Lung microvascular endothelial cell (primary cell): ENCODE data around the gene TRMT1. TPM values are rescaled to one million over a fixed set of nuclear protein-coding genes. Genes with fewer than 3 reads are reported as not detected.

Experiments used
- DNase-seq, 2 donors: peaks; one replicate each; pipeline versions ENCODE4 v3.0.0 to v3.0.0-alpha.2; 2010; ENCODE audit warnings: low read depth in 2 of 2
- total RNA-seq: library from RNA; depleted of rRNA; stranded (reverse); fragments of >200 nt; gene quantifications from 2 replicates; pipeline ENCODE4 v1.2.1, GENCODE V29; 2014

Gene TRMT1
- total RNA-seq, 1 donor from 2014 or later, result 26.6 TPM

- peak in 1 of 2 donors; percentile 77 for DNase-seq
Observed at GRCh38 chr19:13091400-13092157, 25.0 kb downstream of the TRMT1 start.

GRCh38 chr19:13090511-13091231 is 25.9 kb downstream of the TRMT1 start:
- DNase-seq, result no peak

- DNase-seq, result no peak
Observed at GRCh38 chr19:13089857-13090507, 26.6 kb downstream of the TRMT1 start.

GRCh38 chr19:13089139-13089856 is 27.2 kb downstream of the TRMT1 start:
- no peak for DNase-seq

- DNase-seq, result no peak
Observed at GRCh38 chr19:13087795-13088537, 28.6 kb downstream of the TRMT1 start.

- DNase-seq, result no peak
Observed at GRCh38 chr19:13087295-13087694, 29.2 kb downstream of the TRMT1 start.

- no peak for DNase-seq
Observed at GRCh38 chr19:13086341-13086740, 30.2 kb downstream of the TRMT1 start.

GRCh38 chr19:13085666-13086065 is 30.9 kb downstream of the TRMT1 start:
- no peak for DNase-seq

GRCh38 chr19:13083627-13084026 is 32.9 kb downstream of the TRMT1 start:
- DNase-seq, result no peak

- no peak for DNase-seq
Observed at GRCh38 chr19:13083008-13083404, 33.5 kb downstream of the TRMT1 start.

GRCh38 chr19:13082192-13083007 is 34.1 kb downstream of the TRMT1 start:
- DNase-seq, result peak in 1 of 2 donors; percentile 66

GRCh38 chr19:13079542-13079986 is 37.0 kb downstream of the TRMT1 start:
- DNase-seq, result peak in 1 of 2 donors; percentile 48

GRCh38 chr19:13078897-13079541 is 37.5 kb downstream of the TRMT1 start:
- no peak for DNase-seq

GRCh38 chr19:13078381-13078780 is 38.2 kb downstream of the TRMT1 start:
- DNase-seq, result no peak

GRCh38 chr19:13077240-13077639 is 39.3 kb downstream of the TRMT1 start:
- DNase-seq, result no peak

GRCh38 chr19:13076787-13077186 is 39.8 kb downstream of the TRMT1 start:
- DNase-seq, result no peak

- no peak for DNase-seq
Observed at GRCh38 chr19:13076320-13076719, 40.2 kb downstream of the TRMT1 start.

GRCh38 chr19:13074378-13074777 is 42.2 kb downstream of the TRMT1 start:
- DNase-seq, result no peak

- DNase-seq, result no peak
Observed at GRCh38 chr19:13073263-13073662, 43.3 kb downstream of the TRMT1 start.
